Gastrocnemius medialis (tissue), 4 donors: ENCODE measurements around the gene EIF2B2. TPM values are rescaled to one million over a fixed set of nuclear protein-coding genes. Genes with fewer than 3 reads are reported as not detected.

Experiments used
- ATAC-seq, 2 donors: fragments of 150-250 bp; one replicate each; pipeline ENCODE4 v1.9.1; 2016
- DNase-seq, 2 donors: peaks; one replicate each; pipeline ENCODE4 v3.0.0-alpha.2; 2019
- H3K27ac ChIP-seq, 4 donors: fragments of 200-600 bp; sonication (generic); 1 replicate in 1 of 4; 2 replicates in 3 of 4; pipeline ENCODE4 v1.5.1; 2016 to 2018; ENCODE audit warnings: mild to moderate bottlenecking in 2 of 4, moderate library complexity in 1 of 4
- H3K27me3 ChIP-seq, 3 donors: fragments of 200-600 bp; sonication (generic) in 2 of 3; 1 replicate in 1 of 3; 2 replicates in 2 of 3; pipeline versions ENCODE4 v1.5.1 to v1.6.0; 2016 to 2019; ENCODE audit warnings: mild to moderate bottlenecking in 1 of 3, moderate library complexity in 1 of 3
- H3K36me3 ChIP-seq, 2 donors: fragments of 200-600 bp; sonication (generic) in 1 of 2; one replicate each; pipeline ENCODE4 v1.5.1; 2017 to 2018
- H3K4me1 ChIP-seq, 2 donors: fragments of 200-600 bp; sonication (generic) in 1 of 2; one replicate each; pipeline ENCODE4 v1.5.1; 2016 to 2017; ENCODE audit warnings: mild to moderate bottlenecking in 2 of 2
- H3K4me3 ChIP-seq, 4 donors: fragments of 200-600 bp; sonication (generic) in 3 of 4; 1 replicate in 1 of 4; 2 replicates in 3 of 4; pipeline ENCODE4 v1.5.1; 2016 to 2019; ENCODE audit warnings: mild to moderate bottlenecking in 2 of 4
- H3K9me3 ChIP-seq, 3 donors: fragments of 200-600 bp; sonication (generic) in 2 of 3; 1 replicate in 1 of 3; 2 replicates in 2 of 3; pipeline ENCODE4 v1.5.1; 2016 to 2019
- POLR2A ChIP-seq, 2 donors: fragments of 450-650 bp; IDR thresholded peaks; one replicate each; pipeline ENCODE4 v1.6.1; 2017; ENCODE audit warnings: antibody characterized with exemption in 2 of 2, mild to moderate bottlenecking in 2 of 2, moderate library complexity in 2 of 2
- in situ Hi-C, 4 donors: fragments of 200-750 bp; cut with MboI; loops; one replicate each; pipeline versions ENCODE4 v1.15.0 to v1.8.0; 2017; ENCODE audit warnings: low sequenced_read_pairs in 4 of 4
- intact Hi-C: fragments of 100-400 bp; cut with DNase I; formaldehyde crosslinking; loops from one replicate; pipeline ENCODE4 v1.15.1; 2023; ENCODE audit warnings: low total_unique reads
- total RNA-seq, 4 donors: library from RNA; depleted of rRNA; stranded (reverse); fragments of >200 nt; gene quantifications; one replicate each; pipeline versions ENCODE4 v1.1.0 to v1.2.3, GENCODE V29; 2016
- TF ChIP-seq, protein P1 (sequence below), 5 experiments: fragments of 450-650 bp in 3 of 5; fragments of 200-600 bp in 2 of 5; sonication (generic) in 2 of 5; IDR thresholded peaks in 4 of 5; conservative IDR thresholded peaks in 1 of 5; 1 replicate in 4 of 5; 2 replicates in 1 of 5; pipeline ENCODE4 v1.5.1; 2016 to 2019; ENCODE audit warnings: antibody characterized with exemption in 5 of 5, mild to moderate bottlenecking in 3 of 5, moderate library complexity in 3 of 5

The EIF2B2 gene
- total RNA-seq, 4 donors from 2014 or later = 42.7 to 79.0 (median 69.9) TPM

DNA sequence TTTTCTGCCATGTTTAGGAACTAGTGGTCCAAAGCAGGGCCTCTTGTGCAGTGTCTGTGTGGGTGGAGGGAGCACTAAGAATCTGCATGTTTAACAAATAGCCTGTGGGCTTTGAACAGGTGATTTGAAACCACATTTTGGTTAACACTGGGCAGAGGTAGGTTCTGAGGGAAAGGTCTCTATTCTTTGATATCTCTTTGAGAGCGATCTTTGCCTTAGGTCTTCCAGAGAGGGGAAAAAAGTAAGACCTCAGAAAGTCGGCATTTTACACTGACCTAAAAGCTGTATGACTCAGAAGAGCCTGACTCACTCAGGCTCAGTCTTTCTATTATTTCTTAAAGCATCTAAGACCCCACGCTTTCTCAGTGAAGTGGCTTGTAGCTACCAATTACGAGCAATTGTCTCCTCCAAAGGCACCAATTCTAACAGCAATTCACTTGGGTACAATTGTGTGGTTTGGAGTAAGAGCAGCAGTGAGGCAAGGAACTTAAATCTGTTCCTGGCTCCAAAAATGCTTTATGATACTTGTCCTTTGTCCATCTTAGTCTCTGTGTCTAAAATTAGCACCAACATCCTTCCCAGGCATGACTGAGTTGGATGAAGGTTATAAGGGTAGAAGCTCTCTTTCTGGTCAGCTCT is 8.8 kb downstream of the EIF2B2 start:
- peak overlapping the region; percentile 58 to 78 (median 72) for H3K27ac ChIP-seq
- in situ Hi-C loops = no loop called here
- intact Hi-C loops = loop anchor here (5.0 kb wide), 1 partner anchor 99 kb away; no protein-coding TSS in a partner anchor

DNA sequence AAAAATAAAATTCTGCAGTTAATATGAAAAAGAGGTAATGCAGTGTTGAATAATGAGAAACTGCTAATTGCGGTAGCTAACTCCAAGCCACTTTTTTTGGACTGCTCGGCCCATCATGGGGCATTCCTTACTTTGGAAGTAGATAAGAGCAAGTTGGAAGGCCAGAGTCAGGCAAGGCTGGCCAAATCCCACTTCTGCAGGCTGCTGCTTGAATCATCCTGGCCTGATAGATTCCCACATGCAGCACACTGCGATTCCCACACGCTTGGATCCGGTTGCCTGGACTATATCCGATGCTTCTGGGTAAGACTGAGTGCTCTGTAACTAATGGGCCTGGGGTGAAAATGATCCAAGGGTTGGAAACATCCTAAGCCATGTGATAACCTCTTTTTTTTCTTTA is 10.6 kb downstream of the EIF2B2 start:
- intact Hi-C loops = loop anchor here (5.0 kb wide), 1 partner anchor 101 kb away; no protein-coding TSS in a partner anchor
- no peak for ATAC-seq

More for the DNA sequence above, 8.8 kb downstream of the EIF2B2 start:
- DNase-seq (no peak), ATAC-seq (peak; percentile 77 to 93)
- Histone ChIP-seq H3K4me1 (peaks cover 17 to 19% of the 10 kb centered on the region in 2 donors), H3K36me3 (peaks cover 3 to 63% of the 10 kb centered on the region in 2 donors), H3K9me3 (no peaks in the 10 kb centered on the region), H3K4me3 (no peak overlapping the region), H3K27me3 (no peaks in the 10 kb centered on the region)
- TF ChIP-seq, protein P1, sequence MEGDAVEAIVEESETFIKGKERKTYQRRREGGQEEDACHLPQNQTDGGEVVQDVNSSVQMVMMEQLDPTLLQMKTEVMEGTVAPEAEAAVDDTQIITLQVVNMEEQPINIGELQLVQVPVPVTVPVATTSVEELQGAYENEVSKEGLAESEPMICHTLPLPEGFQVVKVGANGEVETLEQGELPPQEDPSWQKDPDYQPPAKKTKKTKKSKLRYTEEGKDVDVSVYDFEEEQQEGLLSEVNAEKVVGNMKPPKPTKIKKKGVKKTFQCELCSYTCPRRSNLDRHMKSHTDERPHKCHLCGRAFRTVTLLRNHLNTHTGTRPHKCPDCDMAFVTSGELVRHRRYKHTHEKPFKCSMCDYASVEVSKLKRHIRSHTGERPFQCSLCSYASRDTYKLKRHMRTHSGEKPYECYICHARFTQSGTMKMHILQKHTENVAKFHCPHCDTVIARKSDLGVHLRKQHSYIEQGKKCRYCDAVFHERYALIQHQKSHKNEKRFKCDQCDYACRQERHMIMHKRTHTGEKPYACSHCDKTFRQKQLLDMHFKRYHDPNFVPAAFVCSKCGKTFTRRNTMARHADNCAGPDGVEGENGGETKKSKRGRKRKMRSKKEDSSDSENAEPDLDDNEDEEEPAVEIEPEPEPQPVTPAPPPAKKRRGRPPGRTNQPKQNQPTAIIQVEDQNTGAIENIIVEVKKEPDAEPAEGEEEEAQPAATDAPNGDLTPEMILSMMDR (IDR thresholded peaks at IDR 0.05 in 4 of 5, conservative IDR thresholded peaks at IDR 0.05 in 1 of 5) = no peak
- TF ChIP-seq POLR2A (IDR thresholded peaks at IDR 0.05) = no peak

DNA sequence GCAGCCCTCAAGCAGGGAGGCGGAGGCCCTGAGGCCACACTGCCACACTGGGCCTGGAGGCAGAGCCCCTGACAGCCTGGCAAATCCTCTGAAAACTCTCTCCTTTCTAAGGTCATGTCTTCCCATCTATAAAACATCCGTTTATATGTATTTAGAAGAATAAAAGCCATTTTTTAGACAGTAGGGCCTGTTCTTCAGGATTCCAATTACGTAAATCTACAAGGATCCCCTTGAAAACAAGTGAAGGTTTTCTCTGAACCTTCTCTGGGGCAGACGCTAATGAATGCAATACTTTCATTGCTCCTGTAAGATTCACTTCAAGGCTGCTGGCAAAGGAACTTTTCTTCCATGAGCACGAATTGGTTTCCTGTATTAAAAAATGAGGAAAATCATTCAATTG is 12.8 kb downstream of the EIF2B2 start:
- H3K27me3 ChIP-seq = no peaks in the 10 kb centered on the region
- H3K4me3 ChIP-seq = no peak overlapping the region
- DNase-seq (no peak), ATAC-seq (no peak)
- intact Hi-C loops = no loop called here
- no peak overlapping the region for H3K27ac ChIP-seq
- H3K9me3 ChIP-seq = no peaks in the 10 kb centered on the region
- peaks cover 0 to 49% of the 10 kb centered on the region in 2 donors for H3K36me3 ChIP-seq
- in situ Hi-C loops = no loop called here
- peaks cover 17 to 19% of the 10 kb centered on the region in 2 donors for H3K4me1 ChIP-seq
- TF ChIP-seq, protein P1 (IDR thresholded peaks at IDR 0.05 in 4 of 5, conservative IDR thresholded peaks at IDR 0.05 in 1 of 5) = no peak
- TF ChIP-seq POLR2A (IDR thresholded peaks at IDR 0.05) = no peak

More for the DNA sequence above, 10.6 kb downstream of the EIF2B2 start:
- Histone ChIP-seq H3K4me1 (peaks cover 17 to 19% of the 10 kb centered on the region in 2 donors), H3K27me3 (no peaks in the 10 kb centered on the region), H3K9me3 (no peaks in the 10 kb centered on the region), H3K36me3 (peaks cover 0 to 63% of the 10 kb centered on the region in 2 donors), H3K4me3 (no peak overlapping the region), H3K27ac (peak overlapping the region in 1 of 4 donors; percentile 78)
- no peak for DNase-seq
- TF ChIP-seq, protein P1 (IDR thresholded peaks at IDR 0.05 in 4 of 5, conservative IDR thresholded peaks at IDR 0.05 in 1 of 5) = no peak
- no peak for TF ChIP-seq POLR2A (IDR thresholded peaks at IDR 0.05)
- in situ Hi-C loops = no loop called here

DNA sequence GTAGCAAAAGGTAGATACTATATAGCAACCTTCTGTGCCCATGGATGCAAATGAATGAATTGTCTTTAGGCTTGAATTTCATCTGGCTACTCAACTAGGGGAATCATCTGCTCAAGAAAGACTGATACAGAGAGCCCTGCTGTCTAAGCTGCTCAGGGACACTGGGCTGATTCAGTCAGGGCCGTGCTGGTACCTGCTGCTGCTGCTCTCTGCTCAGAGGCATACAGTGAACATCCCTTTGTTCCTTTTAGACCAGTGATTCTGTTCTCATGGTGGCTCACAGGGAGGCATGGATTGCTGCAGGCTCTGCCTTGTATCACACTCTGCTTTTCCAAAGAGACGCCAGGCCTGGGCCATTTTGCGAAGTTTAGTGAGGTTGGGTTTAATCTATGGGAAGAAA is 14.1 kb downstream of the EIF2B2 start:
- DNase-seq (no peak), ATAC-seq (no peak)
- no peak for TF ChIP-seq POLR2A (IDR thresholded peaks at IDR 0.05)
- TF ChIP-seq, protein P1 (IDR thresholded peaks at IDR 0.05 in 4 of 5, conservative IDR thresholded peaks at IDR 0.05 in 1 of 5) = no peak
- peaks cover 0 to 52% of the 10 kb centered on the region in 2 donors for H3K36me3 ChIP-seq
- H3K9me3 ChIP-seq = no peaks in the 10 kb centered on the region
- intact Hi-C loops = no loop called here
- peaks cover 9% of the 10 kb centered on the region in 2 donors for H3K4me1 ChIP-seq
- in situ Hi-C loops = no loop called here
- no peak overlapping the region for H3K27ac ChIP-seq
- H3K4me3 ChIP-seq = no peak overlapping the region
- H3K27me3 ChIP-seq = no peaks in the 10 kb centered on the region
